ENCODE data around the gene BRD7. TPM values are rescaled to one million over a fixed set of nuclear protein-coding genes. Genes with fewer than 3 reads are reported as not detected.

Gene BRD7
- total RNA-seq, 2 donors from 2014 or later = 21.8 to 32.6 TPM

DNA sequence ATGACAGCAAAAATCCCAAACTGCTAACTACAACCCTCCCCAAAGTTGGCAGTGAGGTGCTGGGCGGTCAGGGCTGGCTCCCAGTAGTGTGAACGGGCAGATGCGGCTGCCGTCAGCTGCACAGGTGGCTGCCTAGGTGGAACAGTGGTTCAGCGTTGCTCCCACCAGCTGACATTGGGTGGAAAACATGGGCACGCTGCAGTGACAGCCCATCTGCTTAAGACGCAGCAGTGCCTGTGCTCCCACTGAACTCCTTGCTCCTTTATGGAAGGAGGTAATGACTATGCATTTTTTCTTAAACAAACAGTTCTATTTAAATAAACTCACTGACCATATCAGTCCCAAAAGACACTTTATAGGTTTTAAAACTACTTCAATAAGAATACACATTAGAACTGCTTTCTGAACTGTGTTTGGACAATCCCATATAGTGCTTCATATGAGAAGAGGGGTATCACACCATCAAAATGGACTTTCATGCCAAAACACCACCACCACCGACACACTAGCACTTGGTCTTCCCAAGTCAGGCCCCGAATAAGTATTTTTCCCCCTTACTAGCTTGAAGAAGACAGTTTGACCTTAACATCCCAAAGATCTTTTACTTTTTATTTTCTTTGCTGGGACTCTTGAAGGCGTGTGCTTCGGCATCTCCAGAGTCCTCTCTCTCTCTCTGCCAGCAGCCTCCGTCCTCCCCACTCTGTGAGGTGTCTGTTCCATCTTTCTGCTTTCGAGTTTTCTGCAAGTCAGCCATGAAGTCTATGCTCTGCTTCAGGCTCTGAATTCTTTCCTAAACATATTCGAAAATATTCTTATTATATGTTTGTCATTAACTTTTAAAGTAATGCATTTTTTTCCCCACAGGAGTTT lies 34.4 kb downstream of the BRD7 start:
- Histone ChIP-seq H3K36me3 (replicated peaks in 1 of 2; ENCODE audit: insufficient read depth in 1 of 2, low read depth in 2 of 2) (peaks cover 0 to 7% of the 10 kb centered on the region in 2 donors), H3K27ac (no peak overlapping the region)

DNA sequence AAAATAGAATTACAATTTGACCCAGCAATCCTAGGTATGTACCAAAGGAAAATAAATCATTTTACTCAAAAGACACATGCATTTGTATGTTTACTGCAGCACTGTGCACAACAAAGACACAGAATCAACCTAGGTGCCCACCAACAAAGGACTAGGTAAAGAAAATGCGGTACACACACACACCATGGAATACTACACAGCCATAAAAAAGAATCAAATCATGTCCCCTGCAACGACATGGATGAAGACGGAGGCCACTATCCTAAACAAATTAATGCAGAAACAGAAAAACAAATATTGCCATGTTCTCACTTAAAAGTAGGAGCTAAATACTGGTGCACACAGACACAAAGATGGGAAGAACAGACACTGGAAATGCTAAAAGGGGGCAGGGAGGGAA lies 36.2 kb downstream of the BRD7 start:
- no peak for DNase-seq
- WGBS, 2 donors = 95 to 98% methylated on average over 3 of the region's 3 CpGs
- TF ChIP-seq, protein P1, sequence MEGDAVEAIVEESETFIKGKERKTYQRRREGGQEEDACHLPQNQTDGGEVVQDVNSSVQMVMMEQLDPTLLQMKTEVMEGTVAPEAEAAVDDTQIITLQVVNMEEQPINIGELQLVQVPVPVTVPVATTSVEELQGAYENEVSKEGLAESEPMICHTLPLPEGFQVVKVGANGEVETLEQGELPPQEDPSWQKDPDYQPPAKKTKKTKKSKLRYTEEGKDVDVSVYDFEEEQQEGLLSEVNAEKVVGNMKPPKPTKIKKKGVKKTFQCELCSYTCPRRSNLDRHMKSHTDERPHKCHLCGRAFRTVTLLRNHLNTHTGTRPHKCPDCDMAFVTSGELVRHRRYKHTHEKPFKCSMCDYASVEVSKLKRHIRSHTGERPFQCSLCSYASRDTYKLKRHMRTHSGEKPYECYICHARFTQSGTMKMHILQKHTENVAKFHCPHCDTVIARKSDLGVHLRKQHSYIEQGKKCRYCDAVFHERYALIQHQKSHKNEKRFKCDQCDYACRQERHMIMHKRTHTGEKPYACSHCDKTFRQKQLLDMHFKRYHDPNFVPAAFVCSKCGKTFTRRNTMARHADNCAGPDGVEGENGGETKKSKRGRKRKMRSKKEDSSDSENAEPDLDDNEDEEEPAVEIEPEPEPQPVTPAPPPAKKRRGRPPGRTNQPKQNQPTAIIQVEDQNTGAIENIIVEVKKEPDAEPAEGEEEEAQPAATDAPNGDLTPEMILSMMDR (IDR thresholded peaks at IDR 0.05) = no peak
- TF ChIP-seq POLR2A (IDR thresholded peaks at IDR 0.05) = no peak
- Histone ChIP-seq H3K4me1 (no peaks in the 10 kb centered on the region), H3K27ac (no peak overlapping the region), H3K36me3 (replicated peaks in 1 of 2; ENCODE audit: insufficient read depth in 1 of 2, low read depth in 2 of 2) (peaks cover 0 to 12% of the 10 kb centered on the region in 2 donors), H3K27me3 (no peaks in the 10 kb centered on the region), H3K9me3 (no peaks in the 10 kb centered on the region), H3K4me3 (no peak overlapping the region)
- intact Hi-C loops (cut with DNase I) = no loop called here
- ATAC-seq = no peak

More for the DNA sequence above, 34.4 kb downstream of the BRD7 start:
- no peaks in the 10 kb centered on the region for H3K4me1 ChIP-seq
- no peak for DNase-seq
- ATAC-seq = no peak
- intact Hi-C loops (cut with DNase I) = no loop called here
- TF ChIP-seq, protein P1 (IDR thresholded peaks at IDR 0.05) = no peak
- no peak for TF ChIP-seq POLR2A (IDR thresholded peaks at IDR 0.05)
- WGBS, 2 donors = 77 to 80% methylated on average over 14 of the region's 14 CpGs
- no peak overlapping the region for H3K4me3 ChIP-seq
- no peaks in the 10 kb centered on the region for H3K9me3 ChIP-seq
- no peaks in the 10 kb centered on the region for H3K27me3 ChIP-seq

DNA sequence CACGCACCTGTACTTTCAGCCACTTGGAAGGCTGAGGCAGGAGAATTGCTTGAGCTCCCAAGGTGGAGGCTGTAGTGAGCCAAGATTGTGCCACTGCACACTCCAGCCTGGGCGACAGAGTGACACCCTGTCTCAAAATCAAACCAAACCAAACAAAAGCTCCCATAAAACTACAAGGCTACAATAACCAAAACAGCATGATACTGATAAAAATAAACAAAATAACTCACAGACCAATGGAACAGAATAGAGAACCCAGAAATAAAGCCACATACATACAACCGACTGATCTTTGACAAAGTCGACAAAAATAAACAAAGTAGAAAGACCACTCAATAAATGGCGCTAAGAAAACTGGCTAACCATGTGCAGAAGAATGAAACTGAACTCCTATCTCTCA lies 37.2 kb downstream of the BRD7 start:
- Histone ChIP-seq H3K27ac (no peak overlapping the region), H3K27me3 (no peaks in the 10 kb centered on the region), H3K36me3 (replicated peaks in 1 of 2; ENCODE audit: insufficient read depth in 1 of 2, low read depth in 2 of 2) (peaks cover 0 to 13% of the 10 kb centered on the region in 2 donors), H3K4me1 (no peaks in the 10 kb centered on the region), H3K4me3 (no peak overlapping the region), H3K9me3 (no peaks in the 10 kb centered on the region)
- DNase-seq (no peak), ATAC-seq (no peak)
- WGBS, 2 donors = 84 to 88% methylated on average over 5 of the region's 5 CpGs
- no peak for TF ChIP-seq POLR2A (IDR thresholded peaks at IDR 0.05)
- TF ChIP-seq, protein P1 (IDR thresholded peaks at IDR 0.05) = no peak
- intact Hi-C loops (cut with DNase I) = no loop called here

DNA sequence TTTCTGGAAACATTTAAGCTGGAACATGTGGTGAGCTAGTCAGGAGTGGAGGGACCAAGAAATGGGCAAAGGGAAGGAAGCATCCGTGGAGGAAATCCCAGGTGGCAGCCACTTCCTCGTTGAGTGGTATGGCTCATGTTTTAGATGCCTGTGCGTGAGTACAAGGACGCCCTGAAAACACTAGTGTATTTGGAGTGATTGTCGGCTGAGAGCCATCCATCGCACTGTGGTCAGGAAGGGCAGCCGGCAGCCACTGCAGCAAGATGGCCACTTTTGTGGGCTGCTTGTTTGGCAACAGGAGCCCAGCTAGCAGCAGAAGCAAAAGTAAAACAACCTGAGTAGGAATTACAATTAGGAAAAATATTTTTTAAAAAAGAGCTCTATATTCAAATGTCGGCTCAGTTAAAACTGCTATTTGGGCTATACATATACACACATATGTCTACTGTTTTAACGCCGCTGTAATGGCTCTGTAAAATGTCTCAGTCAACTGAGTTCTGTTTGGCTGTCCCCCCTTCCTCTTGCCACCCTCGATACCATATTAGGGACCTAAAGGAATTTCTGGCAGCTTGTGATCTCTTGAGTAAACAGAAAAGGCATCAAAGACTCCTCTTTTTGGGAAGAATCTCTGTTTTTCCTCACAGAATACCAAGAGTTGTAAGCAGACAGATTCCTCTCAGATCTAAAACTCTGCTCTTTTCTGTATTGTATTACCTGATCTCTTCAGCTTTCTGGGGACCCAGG lies 39.2 kb downstream of the BRD7 start:
- Histone ChIP-seq H3K4me1 (no peaks in the 10 kb centered on the region), H3K27me3 (no peaks in the 10 kb centered on the region), H3K9me3 (no peaks in the 10 kb centered on the region), H3K27ac (no peak overlapping the region), H3K4me3 (no peak overlapping the region), H3K36me3 (replicated peaks in 1 of 2; ENCODE audit: insufficient read depth in 1 of 2, low read depth in 2 of 2) (peaks cover 0 to 13% of the 10 kb centered on the region in 2 donors)
- TF ChIP-seq, protein P1 (IDR thresholded peaks at IDR 0.05) = no peak
- TF ChIP-seq POLR2A (IDR thresholded peaks at IDR 0.05) = no peak
- DNase-seq (no peak), ATAC-seq (no peak)
- intact Hi-C loops (cut with DNase I) = no loop called here
- WGBS, 2 donors = 71 to 81% methylated on average over 11 of the region's 11 CpGs
